HG03097 (cell line): Measurements from ENCODE around the gene ARHGEF12.
A peak's percentile ranks its signal among the peaks of the same experiment; 100 is the strongest.

Source experiments
- ATAC-seq: cut with Tn5 transposase; IDR thresholded peaks from one replicate; pipeline ENCODE4 v1.9.1; 2021; ENCODE audit not compliant: unreplicated experiment, low FRiP score

Gene ARHGEF12

GRCh38 chr11:120316880-120317688, 19.1 kb upstream of the ARHGEF12 start:
- ATAC-seq, result no peak

GRCh38 chr11:120317689-120318480, 18.3 kb upstream of the ARHGEF12 start:
- ATAC-seq, result no peak

- no peak for ATAC-seq
Observed at GRCh38 chr11:120318906-120319305, 17.3 kb upstream of the ARHGEF12 start.

DNA sequence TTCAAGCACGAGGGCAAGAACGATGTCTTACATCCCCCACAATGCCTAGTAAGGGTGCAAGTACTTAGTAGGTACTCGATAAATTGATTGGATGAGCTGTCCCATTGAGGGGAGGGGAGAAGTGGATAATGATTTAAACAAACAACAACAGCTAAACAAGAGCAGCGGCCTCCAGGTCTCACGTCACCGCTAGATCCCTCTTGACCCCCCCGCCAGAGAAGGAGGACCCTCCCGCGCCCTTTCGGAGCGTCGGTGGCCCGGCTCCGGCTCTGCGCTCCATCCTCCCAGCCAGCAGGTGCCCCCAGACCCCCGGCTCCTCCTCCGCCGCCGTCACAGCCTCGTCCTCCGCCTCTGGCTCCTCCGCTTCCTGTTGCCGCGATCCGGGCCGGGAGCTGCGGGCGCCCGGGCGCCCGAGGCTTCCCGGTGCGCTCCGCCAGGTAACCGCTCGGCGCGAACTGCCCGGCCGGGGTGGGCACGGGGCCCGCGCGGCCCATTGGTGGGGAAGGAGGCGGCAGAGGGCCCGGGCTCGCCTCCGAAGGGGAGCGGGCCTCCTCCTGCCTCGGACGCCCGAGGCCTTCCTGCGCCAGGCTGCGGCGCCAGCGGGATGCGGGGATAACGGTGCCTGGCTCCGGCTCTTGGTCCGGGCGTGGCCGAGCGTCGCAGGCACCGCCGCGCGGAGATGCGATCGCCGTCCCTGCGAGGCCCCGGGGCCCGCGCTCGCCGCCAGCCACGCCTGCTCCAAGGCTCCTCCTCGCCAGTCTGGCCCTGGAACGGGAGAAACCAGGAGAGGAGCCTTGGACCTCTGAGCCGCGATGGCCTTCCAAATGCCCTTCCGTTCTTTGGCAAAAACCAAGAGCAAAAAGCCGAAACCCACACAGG, 11.0 kb upstream of the ARHGEF12 start, which contains the start of gene TLCD5:
TSS of gene TLCD5 (plus strand) at position 368 of the 879 bp plus-strand sequence. CDS start 2,143 bp downstream, outside the sequence.
- no peak for ATAC-seq

- ATAC-seq, result no peak
Observed at GRCh38 chr11:120326228-120326627, 10.0 kb upstream of the ARHGEF12 start.

GRCh38 chr11:120326845-120327281, 9.3 kb upstream of the ARHGEF12 start:
- no peak for ATAC-seq

GRCh38 chr11:120327311-120327710, 8.9 kb upstream of the ARHGEF12 start:
- no peak for ATAC-seq

DNA sequence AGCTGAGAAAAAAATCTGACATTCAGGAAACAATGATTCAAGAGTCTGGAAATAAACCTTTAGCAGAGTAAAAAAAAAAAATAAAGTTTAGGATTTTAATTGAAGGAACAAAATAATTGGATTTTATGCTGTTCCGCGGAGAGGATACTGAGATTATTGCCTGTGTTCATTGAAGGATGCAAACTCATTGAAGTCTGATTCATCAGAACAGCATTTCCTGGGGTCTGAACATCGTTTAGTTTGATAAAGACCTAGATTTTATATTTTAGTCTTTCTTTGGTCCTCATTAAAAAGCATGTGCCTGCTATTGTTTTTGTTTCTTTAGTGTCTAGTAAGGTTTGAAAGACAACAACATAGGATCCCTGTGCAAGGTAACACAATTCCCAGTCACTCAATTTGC, 6.7 kb upstream of the ARHGEF12 start:
- no peak for ATAC-seq

DNA sequence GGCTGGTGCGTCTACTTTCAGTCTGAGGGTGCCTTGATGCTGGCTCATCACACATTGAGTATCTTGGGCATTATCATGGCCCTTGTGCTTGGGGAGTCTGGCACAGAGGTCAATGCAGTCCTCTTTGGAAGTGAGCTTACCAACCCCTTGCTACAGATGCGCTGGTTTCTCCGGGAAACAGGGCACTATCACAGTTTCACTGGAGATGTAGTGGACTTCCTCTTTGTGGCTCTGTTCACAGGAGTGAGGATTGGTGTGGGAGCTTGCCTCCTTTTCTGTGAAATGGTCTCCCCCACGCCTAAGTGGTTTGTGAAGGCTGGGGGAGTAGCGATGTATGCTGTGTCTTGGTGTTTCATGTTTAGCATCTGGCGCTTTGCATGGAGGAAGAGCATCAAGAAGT, 6.2 kb upstream of the ARHGEF12 start:
- no peak for ATAC-seq

- ATAC-seq, result no peak
Observed at GRCh38 chr11:120331301-120331996, 4.8 kb upstream of the ARHGEF12 start.

DNA sequence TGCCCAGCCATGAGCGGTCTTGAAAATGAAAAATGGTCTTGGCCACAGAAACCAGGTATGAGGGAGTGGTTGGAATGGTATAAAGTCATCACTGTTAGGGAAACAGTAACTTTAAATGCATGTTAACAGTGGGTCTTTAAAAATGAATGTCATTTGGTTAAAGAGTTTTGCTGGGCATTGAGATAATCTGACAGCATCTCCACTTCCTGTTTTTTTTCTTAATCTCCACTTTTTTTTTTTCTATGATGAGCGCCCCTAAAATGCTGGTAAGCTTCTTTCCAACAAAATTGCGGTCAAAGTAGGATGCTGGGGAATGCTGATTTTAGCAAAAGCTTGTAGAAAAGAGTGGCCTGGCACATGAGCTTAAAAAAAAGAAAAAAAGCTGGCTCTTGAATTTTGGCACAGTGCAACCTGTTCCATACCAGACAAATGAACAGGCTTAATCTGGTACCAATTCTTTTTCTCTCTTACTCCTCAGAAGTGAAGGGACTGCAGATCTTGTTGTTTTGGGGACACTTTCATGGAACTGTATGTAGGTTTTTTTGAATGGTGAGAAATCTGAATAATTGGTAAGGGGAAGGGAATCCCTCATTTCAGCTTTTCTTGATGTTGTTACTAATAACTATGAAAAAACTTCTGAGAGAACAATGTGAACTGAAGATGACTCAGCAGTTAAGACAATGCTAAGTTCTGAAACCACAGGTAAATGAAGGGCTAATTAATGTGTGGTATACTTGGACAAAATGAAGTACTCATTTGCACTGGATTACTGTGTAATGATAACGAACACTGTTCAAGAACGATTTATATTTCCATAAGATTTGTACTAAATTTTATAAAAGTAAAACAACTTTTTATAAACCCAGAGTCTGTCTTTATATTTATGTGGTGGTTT, 3.1 kb upstream of the ARHGEF12 start:
- no peak for ATAC-seq

DNA sequence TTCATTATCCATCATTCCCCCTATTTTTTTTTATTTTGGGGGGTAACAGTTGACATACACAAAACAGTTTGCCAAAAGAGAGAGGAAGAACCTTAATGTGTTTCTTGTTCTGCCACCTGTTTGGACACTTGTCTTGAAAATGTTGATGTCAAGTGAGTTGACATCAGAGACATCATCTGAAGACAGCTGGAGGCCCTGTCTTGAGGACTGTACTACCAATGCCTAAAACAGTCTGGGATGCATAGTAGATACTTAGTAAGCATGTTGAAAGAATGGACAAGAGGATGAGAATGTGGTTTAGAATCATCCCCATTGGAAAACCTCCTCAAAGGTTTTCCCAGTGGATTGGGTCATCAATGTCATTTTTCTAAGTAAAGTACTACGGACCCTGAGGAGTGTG, 2.4 kb upstream of the ARHGEF12 start:
- no peak for ATAC-seq

DNA sequence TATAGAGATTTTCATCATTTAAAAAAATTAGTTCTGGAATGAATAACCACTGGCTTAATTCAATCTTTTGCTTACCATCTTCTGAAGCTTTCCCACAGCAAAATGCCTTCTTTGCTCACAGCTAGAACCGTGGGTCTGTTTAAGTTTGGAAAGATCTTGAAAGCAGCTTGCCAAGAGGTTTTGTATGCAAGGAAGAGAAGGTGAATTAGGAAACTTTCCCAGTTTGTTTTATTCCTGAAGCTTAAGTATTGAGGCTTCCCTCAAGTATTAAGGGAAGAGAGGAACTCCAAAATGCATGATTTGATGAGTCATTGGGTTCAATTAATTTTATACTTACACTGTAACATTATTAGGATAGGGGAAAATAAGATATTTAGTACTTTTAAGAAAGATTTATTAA, 1.9 kb upstream of the ARHGEF12 start:
- ATAC-seq, result no peak

GRCh38 chr11:120334894-120335462, 1.2 kb upstream of the ARHGEF12 start:
- ATAC-seq, result no peak

- ATAC-seq, result peak; percentile 6
Observed at GRCh38 chr11:120335556-120335907, 681 bp upstream of the ARHGEF12 start.

DNA sequence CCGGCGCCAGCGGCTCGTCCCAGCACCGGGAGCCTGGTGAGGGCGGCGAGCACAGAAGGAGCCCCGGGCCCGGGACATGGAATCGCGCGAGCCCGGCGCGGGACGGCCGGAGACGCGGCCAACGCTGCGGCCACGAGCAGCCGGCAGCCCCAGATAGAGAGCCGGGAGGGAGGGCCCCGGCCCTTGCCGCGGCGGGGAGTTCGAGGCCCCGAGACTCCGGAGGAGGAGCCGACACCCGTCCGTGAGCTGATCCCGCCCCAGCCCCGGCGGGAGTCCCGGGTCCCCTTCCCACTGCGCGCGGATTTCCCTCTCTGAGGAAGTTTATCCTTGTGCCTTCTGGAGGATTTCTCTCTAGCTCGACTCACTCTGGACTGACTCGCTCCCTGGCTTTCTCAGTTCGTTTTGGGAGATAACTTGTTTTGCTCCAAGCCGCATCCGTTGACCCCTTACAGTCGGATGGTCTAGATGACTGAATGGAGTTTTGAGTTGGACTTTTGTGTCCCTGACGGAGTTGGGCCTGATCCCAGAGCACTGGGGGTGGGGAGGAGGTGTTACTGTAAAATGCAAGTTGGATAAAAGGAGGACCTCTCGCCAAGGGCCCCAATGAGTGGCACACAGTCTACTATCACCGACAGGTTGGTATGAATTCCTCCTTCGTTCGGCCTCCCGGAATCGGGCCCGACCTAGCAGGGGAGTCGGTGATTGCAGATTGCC, 585 bp downstream of the ARHGEF12 start:
- no peak for ATAC-seq

DNA sequence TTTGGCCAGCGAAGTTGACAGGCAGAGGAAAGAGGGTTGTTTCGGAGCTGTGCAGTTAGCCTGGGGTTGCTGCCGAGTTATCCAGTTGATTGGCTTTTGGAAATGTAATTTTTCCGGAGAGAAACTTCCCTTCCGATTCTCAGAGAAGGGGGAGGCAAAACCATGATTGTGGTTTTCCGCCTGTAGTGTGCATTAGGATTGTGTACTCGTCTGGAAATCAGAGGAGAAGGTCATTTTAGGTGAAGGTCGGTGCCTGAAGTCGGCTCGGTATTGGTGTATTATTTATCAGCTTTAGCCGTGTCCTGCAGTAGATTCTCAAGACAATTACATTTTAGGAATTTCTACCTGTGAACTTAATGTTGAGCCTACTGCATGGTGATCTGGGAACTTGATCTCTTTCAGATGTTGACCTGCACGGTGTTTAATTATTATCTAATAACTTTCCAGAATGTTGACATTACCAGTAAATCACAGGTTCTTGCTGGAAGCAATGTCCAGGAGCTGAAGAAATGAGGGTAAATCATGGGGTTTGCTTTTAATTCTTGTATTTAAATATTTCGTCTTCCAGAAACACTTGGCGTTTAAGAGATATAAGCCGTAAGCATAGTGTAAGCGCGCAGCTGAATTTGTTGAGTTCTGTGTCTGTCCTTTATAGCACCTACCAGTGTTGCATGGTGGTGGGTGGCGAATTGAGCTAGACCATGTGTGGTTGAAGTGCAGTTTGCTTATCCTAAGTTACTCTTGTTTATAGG, 1.3 kb downstream of the ARHGEF12 start:
- ATAC-seq, result no peak
